Smooth muscle cell (in vitro differentiated cells): Measurements from ENCODE around the gene CBX2. TPM values are rescaled to one million over a fixed set of nuclear protein-coding genes. Genes with fewer than 3 reads are reported as not detected.
A peak's percentile ranks its signal among the peaks of the same experiment; 100 is the strongest.

ENCODE experiments used
- DNase-seq: peaks from one replicate; lab custom pipeline; 2025; ENCODE audit not compliant: unreplicated experiment; lab: John Stamatoyannopoulos, UW
- H2AFZ ChIP-seq: fragments of 200-600 bp; sonication (generic); 2 replicates; pipeline ENCODE4 v1.6.0; 2016; ENCODE audit warnings: antibody characterized with exemption, low read depth, mild to moderate bottlenecking
- H3F3A ChIP-seq: fragments of 200-600 bp; sonication (generic); 2 replicates; pipeline ENCODE4 v1.6.0; 2017; ENCODE audit warnings: antibody characterized with exemption, low read depth
- H3K27ac ChIP-seq: fragments of 200-600 bp; sonication (generic); 2 replicates; pipeline ENCODE4 v1.5.1; 2016; ENCODE audit warnings: low read depth, mild to moderate bottlenecking
- H3K27me3 ChIP-seq: fragments of 200-600 bp; sonication (generic); 2 replicates; pipeline ENCODE4 v1.6.1; 2016; ENCODE audit warnings: low read depth, mild to moderate bottlenecking
- H3K36me3 ChIP-seq: fragments of 200-600 bp; sonication (generic); 2 replicates; pipeline ENCODE4 v1.5.1; 2016; ENCODE audit warnings: low read depth
- H3K4me1 ChIP-seq: fragments of 200-600 bp; sonication (generic); 2 replicates; pipeline ENCODE4 v1.5.1; 2016; ENCODE audit warnings: low read depth
- H3K4me2 ChIP-seq: fragments of 200-600 bp; sonication (generic); 2 replicates; pipeline ENCODE4 v1.6.0; 2016; ENCODE audit warnings: mild to moderate bottlenecking
- H3K4me3 ChIP-seq: fragments of 200-600 bp; sonication (generic); 2 replicates; pipeline ENCODE4 v1.5.1; 2016; ENCODE audit warnings: mild to moderate bottlenecking
- H3K79me2 ChIP-seq: fragments of 200-600 bp; sonication (generic); 2 replicates; pipeline ENCODE4 v1.6.0; 2016; ENCODE audit warnings: low read depth, mild to moderate bottlenecking
- H3K9ac ChIP-seq: fragments of 200-600 bp; sonication (generic); 2 replicates; pipeline ENCODE4 v1.6.0; 2016; ENCODE audit warnings: low read depth
- H3K9me3 ChIP-seq: fragments of 200-600 bp; sonication (generic); replicated peaks from 2 replicates; pipeline ENCODE4 v1.5.1; 2016; ENCODE audit warnings: low read depth
- H4K20me1 ChIP-seq: fragments of 200-600 bp; sonication (generic); 2 replicates; pipeline ENCODE4 v1.6.0; 2016; ENCODE audit warnings: low read depth
- CTCF ChIP-seq: fragments of 200-600 bp; sonication (generic); IDR thresholded peaks from 2 replicates; pipeline ENCODE4 v1.5.1; 2017; ENCODE audit warnings: borderline replicate concordance, mild to moderate bottlenecking, antibody characterized with exemption; ENCODE audit not compliant: insufficient read depth, poor library complexity, severe bottlenecking
- WGBS: methylation state at CpG from one replicate; pipeline ENCODE4 v1.1.7; 2016; ENCODE audit warnings: low lambda C conversion rate; 5-methylcytosine and 5-hydroxymethylcytosine counted together
- polyA plus RNA-seq: library from polyadenylated mRNA; unstranded; fragments of >200 nt; fragmentation: Nextera tagmentation; extraction: Ambion mirVana; gene quantifications from 2 replicates; pipeline ENCODE4 v1.2.1, GENCODE V29; 2016
- total RNA-seq: library from RNA; depleted of rRNA; stranded (reverse); fragments of >200 nt; gene quantifications from 2 replicates; pipeline ENCODE4 v1.2.3, GENCODE V29; 2014

Gene CBX2
- total and polyA plus RNA-seq, 2 experiments from 2014 or later, result 4.0 to 10.1 TPM

GRCh38 chr17:79779661-79780365, 1.9 kb downstream of the CBX2 start:
- Histone ChIP-seq H3K9me3 (no peaks in the 10 kb centered on the region), H3K4me3 (no peak overlapping the region), H4K20me1 (peaks cover 15% of the 10 kb centered on the region), H3K27me3 (peaks cover 14% of the 10 kb centered on the region), H2AFZ (no peak overlapping the region), H3K4me1 (peaks cover 25% of the 10 kb centered on the region), H3K9ac (no peak overlapping the region), H3K27ac (no peak overlapping the region), H3F3A (peaks cover 8% of the 10 kb centered on the region), H3K79me2 (no peaks in the 10 kb centered on the region), H3K36me3 (no peaks in the 10 kb centered on the region), H3K4me2 (peak overlapping the region; percentile 98)
- TF ChIP-seq CTCF, result no peak
- no peak for DNase-seq
- WGBS, result 91% methylated on average over 10 of the region's 10 CpGs

- no peak for DNase-seq
- peaks cover 6% of the 10 kb centered on the region for H3K27me3 ChIP-seq
These were observed 3.2 kb downstream of the CBX2 start for GRCh38 chr17:79781012-79781650.

GRCh38 chr17:79781736-79782575, 4.0 kb downstream of the CBX2 start:
- Histone ChIP-seq H3K4me2 (no peak overlapping the region), H4K20me1 (peaks cover 15% of the 10 kb centered on the region), H3K27ac (no peak overlapping the region), H3F3A (peaks cover 2% of the 10 kb centered on the region), H3K9ac (no peak overlapping the region), H3K27me3 (peaks cover 8% of the 10 kb centered on the region), H3K4me1 (peaks cover 14% of the 10 kb centered on the region), H3K4me3 (no peak overlapping the region), H3K36me3 (no peaks in the 10 kb centered on the region), H3K9me3 (no peaks in the 10 kb centered on the region), H3K79me2 (no peaks in the 10 kb centered on the region), H2AFZ (no peak overlapping the region)
- no peak for DNase-seq
- WGBS, result 92% methylated on average over 27 of the region's 27 CpGs
- no peak for TF ChIP-seq CTCF

More at GRCh38 chr17:79781012-79781650, 3.2 kb downstream of the CBX2 start:
- Histone ChIP-seq H3K4me2 (no peak overlapping the region), H4K20me1 (peaks cover 15% of the 10 kb centered on the region), H3K9ac (no peak overlapping the region), H3K9me3 (no peaks in the 10 kb centered on the region), H3K4me3 (no peak overlapping the region), H3K36me3 (no peaks in the 10 kb centered on the region), H3K79me2 (no peaks in the 10 kb centered on the region), H3K4me1 (peaks cover 20% of the 10 kb centered on the region), H3F3A (peaks cover 8% of the 10 kb centered on the region), H3K27ac (no peak overlapping the region), H2AFZ (no peak overlapping the region)
- TF ChIP-seq CTCF, result no peak
- WGBS, result 97% methylated on average over 12 of the region's 12 CpGs
